HG03175 (cell line): ENCODE results near the gene P4HA2.
"Not testable (repeated sequence)": the region's sequence is repeated elsewhere in the genome, so short reads cannot be mapped to it uniquely, and the experiment has no call there.

Source experiments
- ATAC-seq: cut with Tn5 transposase; IDR thresholded peaks from one replicate; pipeline ENCODE4 v1.9.1; 2021; ENCODE audit warnings: mild to moderate bottlenecking, moderate library complexity; ENCODE audit not compliant: unreplicated experiment

The P4HA2 gene

DNA sequence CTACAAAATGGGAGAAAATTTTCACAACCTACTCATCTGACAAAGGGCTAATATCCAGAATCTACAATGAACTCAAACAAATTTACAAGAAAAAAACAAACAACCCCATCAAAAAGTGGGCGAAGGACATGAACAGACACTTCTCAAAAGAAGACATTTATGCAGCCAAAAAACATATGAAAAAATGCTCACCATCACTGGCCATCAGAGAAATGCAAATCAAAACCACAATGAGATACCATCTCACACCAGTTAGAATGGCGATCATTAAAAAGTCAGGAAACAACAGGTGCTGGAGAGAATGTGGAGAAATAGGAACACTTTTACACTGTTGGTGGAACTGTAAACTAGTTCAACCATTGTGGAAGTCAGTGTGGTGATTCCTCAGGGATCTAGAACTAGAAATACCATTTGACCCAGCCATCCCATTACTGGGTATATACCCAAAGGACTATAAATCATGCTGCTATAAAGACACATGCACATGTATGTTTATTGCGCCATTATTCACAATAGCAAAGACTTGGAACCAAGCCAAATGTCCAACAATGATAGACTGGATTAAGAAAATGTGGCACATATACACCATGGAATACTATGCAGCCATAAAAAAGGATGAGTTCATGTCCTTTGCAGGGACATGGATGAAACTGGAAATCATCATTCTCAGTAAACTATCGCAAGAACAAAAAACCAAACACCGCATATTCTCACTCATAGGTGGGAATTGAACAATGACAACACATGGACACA is 65.9 kb downstream of the P4HA2 start:
- not testable (repeated sequence) for ATAC-seq

- no peak for ATAC-seq
These were observed 71.2 kb downstream of the P4HA2 start for GRCh38 chr5:132156413-132156812.

- no peak for ATAC-seq
These were observed 77.1 kb downstream of the P4HA2 start for GRCh38 chr5:132150565-132150964.

GRCh38 chr5:132147663-132148062 is 80.0 kb downstream of the P4HA2 start:
- no peak for ATAC-seq

DNA sequence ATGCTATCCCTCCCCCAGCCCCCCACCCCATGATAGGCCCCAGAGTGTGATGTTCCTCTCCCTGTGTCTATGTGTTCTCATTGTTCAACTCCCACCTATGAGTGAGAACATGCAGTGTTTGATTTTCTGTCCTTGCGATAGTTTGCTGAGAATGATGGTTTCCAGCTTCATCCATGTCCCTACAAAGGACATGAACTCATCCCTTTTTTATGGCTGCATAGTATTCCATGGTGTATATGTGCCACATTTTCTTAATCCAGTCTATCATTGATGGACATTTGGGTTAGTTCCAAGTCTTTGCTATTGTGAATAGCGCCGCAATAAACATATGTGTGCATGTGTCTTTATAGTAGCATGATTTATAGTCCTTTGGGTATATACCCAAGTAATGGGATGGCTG is 82.3 kb downstream of the P4HA2 start:
- ATAC-seq, result not testable (repeated sequence)

- ATAC-seq, result no peak
These were observed 84.5 kb downstream of the P4HA2 start for GRCh38 chr5:132143148-132143547.

DNA sequence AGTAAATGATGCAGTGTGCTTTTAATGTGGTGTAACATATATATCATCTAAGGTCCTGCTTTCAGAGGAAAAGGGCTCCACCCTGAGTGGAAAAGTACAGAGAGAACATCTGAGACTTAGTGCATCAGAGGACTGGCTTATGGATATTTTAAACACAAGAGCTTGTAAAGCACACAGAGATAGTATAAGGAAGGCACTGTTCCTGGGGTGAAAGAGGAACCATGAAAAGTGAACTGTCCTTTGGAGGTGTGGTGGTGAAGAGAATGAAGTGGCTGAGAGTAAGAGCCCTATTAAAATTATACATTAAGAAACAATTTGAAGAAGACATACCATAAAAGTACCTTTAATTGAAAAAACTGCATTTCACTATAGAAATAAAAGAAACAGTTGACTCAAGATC is 85.2 kb downstream of the P4HA2 start:
- no peak for ATAC-seq
